HG02943 (cell line): ENCODE measurements around the gene DOLPP1.

ENCODE experiments used
- ATAC-seq: cut with Tn5 transposase; IDR thresholded peaks from one replicate; pipeline ENCODE4 v1.9.1; 2021; ENCODE audit warnings: mild to moderate bottlenecking, low read depth, moderate library complexity; ENCODE audit not compliant: unreplicated experiment

DOLPP1 gene

GRCh38 chr9:129136446-129137035 lies 55.6 kb downstream of the DOLPP1 start:
- no peak for ATAC-seq

DNA sequence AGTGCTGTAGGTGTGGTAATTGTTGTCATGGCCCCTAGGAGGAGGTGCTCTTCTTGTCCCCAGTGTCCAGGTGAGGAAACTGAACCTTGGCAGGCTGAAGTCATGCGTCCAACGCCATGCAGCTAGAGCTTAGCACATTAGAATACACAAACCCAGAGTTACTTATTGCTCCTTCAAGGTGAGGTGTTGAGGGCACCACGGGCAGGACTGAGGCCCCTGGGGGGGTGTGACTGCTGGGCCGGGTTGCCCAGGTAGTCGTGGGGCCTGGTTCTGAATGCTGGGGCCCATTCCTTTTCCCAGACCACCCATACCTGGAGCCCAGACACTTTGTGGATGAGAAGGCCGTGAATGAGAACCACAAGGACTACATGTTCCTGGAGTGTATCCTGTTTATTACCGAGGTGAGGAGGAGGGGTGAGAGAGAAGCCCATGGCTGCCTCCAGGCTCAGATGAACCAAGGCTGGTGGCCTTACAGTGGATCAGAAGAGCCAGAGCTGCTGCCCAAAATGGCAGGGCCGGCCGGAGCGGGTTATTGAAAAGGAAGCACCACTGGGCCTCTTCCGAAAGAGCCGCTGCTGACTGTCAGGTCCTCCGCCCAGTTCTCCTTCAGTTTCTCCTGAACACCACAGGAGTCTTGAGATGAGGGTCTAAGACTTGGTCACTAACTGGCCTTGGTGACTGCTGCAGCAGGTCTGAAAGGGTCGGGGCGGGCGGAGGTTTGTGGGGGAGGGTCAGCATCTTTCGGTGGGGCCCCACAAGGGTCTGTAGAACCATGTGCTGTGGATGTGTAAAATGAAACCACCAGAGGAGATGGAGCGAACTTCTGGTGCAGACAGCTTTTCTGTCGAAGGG lies 56.6 kb downstream of the DOLPP1 start:
- ATAC-seq: no peak

GRCh38 chr9:129138144-129138462 lies 57.2 kb downstream of the DOLPP1 start:
- no peak for ATAC-seq

DNA sequence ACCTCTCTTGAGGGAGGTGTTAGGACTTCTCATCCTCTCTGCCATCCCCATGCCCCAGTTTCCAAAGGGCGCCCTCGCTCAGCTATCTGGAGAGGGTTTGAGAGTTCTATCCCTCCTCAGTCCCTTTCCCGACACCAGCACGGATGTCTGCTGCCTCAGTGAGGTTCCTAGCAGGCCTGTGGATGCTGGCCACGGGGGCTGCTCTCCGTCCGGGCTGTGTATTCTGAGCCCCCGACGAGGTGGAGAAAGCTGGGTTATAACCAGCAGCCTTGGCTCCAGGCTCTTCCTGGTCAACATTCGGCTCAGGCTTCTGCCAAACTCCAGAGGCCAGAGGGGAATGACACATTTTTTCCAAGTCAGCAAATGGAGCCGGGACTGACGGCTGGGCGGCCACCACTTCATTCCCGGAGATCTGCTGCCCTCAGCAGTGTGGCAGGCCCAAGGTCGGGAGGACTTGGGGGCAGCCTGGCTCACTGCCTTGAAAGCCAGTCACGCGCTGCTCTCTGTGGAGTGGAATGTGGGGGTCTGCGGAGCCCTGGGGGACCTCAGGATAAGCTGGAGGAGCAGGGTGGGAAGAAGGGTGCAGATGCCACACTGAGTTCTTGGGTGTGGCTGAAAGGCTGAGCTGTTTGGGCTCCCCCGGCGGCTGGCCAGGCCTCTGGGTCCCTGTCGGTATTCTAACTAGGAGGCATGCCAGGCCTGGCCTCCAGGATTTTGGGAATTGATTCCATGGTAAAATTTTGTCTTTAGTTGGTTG lies 57.7 kb downstream of the DOLPP1 start:
- no peak for ATAC-seq

GRCh38 chr9:129139233-129139992 lies 58.5 kb downstream of the DOLPP1 start:
- ATAC-seq: peak; percentile 12

DNA sequence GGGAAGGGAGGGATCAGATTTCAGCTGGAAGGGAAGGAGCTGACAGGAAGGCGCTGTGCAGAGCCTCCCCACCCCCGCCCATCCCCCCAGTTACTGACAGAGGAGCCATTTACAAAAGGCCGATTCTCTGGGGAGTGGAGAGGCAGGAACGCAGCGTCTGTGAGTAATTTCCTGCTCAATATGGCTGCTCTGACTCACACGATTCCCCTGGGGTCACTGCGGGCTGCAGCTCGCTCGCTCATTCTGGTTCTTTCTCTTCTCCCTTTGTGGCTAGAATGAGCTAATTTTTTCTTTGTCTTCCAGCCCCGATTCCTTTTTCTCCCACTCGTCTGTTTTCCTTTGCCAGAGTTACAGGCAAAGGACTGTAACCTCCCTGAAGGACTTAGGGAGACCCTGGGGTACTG lies 59.1 kb downstream of the DOLPP1 start:
- peak; percentile 50 for ATAC-seq
